ACHN (cell line): ENCODE data around the gene RDH11.
"Not testable (repeated sequence)": the region's sequence is repeated elsewhere in the genome, so short reads cannot be mapped to it uniquely, and the experiment has no call there.

Experiments
- DNase-seq: peaks from one replicate; pipeline ENCODE4 v3.0.0-alpha.2; 2015
- in situ Hi-C: cut with HindIII; loops from 2 replicates; pipeline ENCODE4 v1.10.0; 2017; ENCODE audit warnings: low sequenced_read_pairs, low pct_ligation_motif_present, low pct_unique_long_range_greater_than_20kb

RDH11 gene

GRCh38 chr14:67695394-67695949 is at the start of gene RDH11:
RDH11 (minus strand) TSS chr14:67695764; CDS start chr14:67695703, 61 bp downstream.
- DNase-seq = peak; percentile 90
- in situ Hi-C loops = no loop called here

- no peak for DNase-seq
- in situ Hi-C loops = no loop called here
These were observed 48.5 kb upstream of the RDH11 start for GRCh38 chr14:67744046-67744445.

- in situ Hi-C loops = no loop called here
- DNase-seq = peak; percentile 88
These were observed 43.4 kb upstream of the RDH11 start for GRCh38 chr14:67738740-67739504.

GRCh38 chr14:67736771-67737170 is 41.2 kb upstream of the RDH11 start:
- no peak for DNase-seq
- in situ Hi-C loops = no loop called here

- in situ Hi-C loops = no loop called here
- DNase-seq = no peak
These were observed 40.0 kb upstream of the RDH11 start for GRCh38 chr14:67735336-67736147.

- DNase-seq = no peak
- in situ Hi-C loops = no loop called here
These were observed 39.1 kb upstream of the RDH11 start for GRCh38 chr14:67734675-67735074.

GRCh38 chr14:67733616-67734015 is 38.1 kb upstream of the RDH11 start:
- in situ Hi-C loops = no loop called here
- DNase-seq = no peak

GRCh38 chr14:67729072-67729885 is 33.7 kb upstream of the RDH11 start:
- in situ Hi-C loops = no loop called here

GRCh38 chr14:67728258-67728657 is 32.7 kb upstream of the RDH11 start:
- in situ Hi-C loops = no loop called here
- DNase-seq = no peak

More at GRCh38 chr14:67729072-67729885, 33.7 kb upstream of the RDH11 start:
- no peak for DNase-seq

- in situ Hi-C loops = no loop called here
- no peak for DNase-seq
These were observed 31.8 kb upstream of the RDH11 start for GRCh38 chr14:67727361-67727760.

GRCh38 chr14:67725171-67725570 is 29.6 kb upstream of the RDH11 start:
- in situ Hi-C loops = no loop called here
- no peak for DNase-seq

GRCh38 chr14:67722293-67722692 is 26.7 kb upstream of the RDH11 start:
- in situ Hi-C loops = no loop called here
- no peak for DNase-seq

GRCh38 chr14:67721875-67722274 is 26.3 kb upstream of the RDH11 start:
- in situ Hi-C loops = no loop called here
- DNase-seq = no peak

GRCh38 chr14:67719866-67720265 is 24.3 kb upstream of the RDH11 start:
- in situ Hi-C loops = no loop called here
- no peak for DNase-seq

GRCh38 chr14:67719385-67719784 is 23.8 kb upstream of the RDH11 start:
- DNase-seq, in situ Hi-C loops: not testable (repeated sequence)

- in situ Hi-C loops = no loop called here
These were observed 22.7 kb upstream of the RDH11 start for GRCh38 chr14:67718265-67718664.

GRCh38 chr14:67717048-67717447 is 21.5 kb upstream of the RDH11 start:
- no peak for DNase-seq
- in situ Hi-C loops = no loop called here

More at GRCh38 chr14:67718265-67718664, 22.7 kb upstream of the RDH11 start:
- no peak for DNase-seq

GRCh38 chr14:67710209-67710608 is 14.6 kb upstream of the RDH11 start:
- in situ Hi-C loops = no loop called here
- peak; percentile 8 for DNase-seq

GRCh38 chr14:67709796-67710195 is 14.2 kb upstream of the RDH11 start:
- in situ Hi-C loops = not testable (repeated sequence)

More at GRCh38 chr14:67709796-67710195, 14.2 kb upstream of the RDH11 start:
- DNase-seq = not testable (repeated sequence)
